Gastrocnemius medialis (tissue), 4 donors: Measurements from ENCODE around the gene ME3. TPM values are rescaled to one million over a fixed set of nuclear protein-coding genes. Genes with fewer than 3 reads are reported as not detected.

Experiments
- ATAC-seq, 2 donors: fragments of 150-250 bp; one replicate each; pipeline ENCODE4 v1.9.1; 2016
- DNase-seq, 2 donors: peaks; one replicate each; pipeline ENCODE4 v3.0.0-alpha.2; 2019
- H3K27ac ChIP-seq, 4 donors: fragments of 200-600 bp; sonication (generic); 1 replicate in 1 of 4; 2 replicates in 3 of 4; pipeline ENCODE4 v1.5.1; 2016 to 2018; ENCODE audit warnings: mild to moderate bottlenecking in 2 of 4, moderate library complexity in 1 of 4
- H3K27me3 ChIP-seq, 3 donors: fragments of 200-600 bp; sonication (generic) in 2 of 3; 1 replicate in 1 of 3; 2 replicates in 2 of 3; pipeline versions ENCODE4 v1.5.1 to v1.6.0; 2016 to 2019; ENCODE audit warnings: mild to moderate bottlenecking in 1 of 3, moderate library complexity in 1 of 3
- H3K36me3 ChIP-seq, 2 donors: fragments of 200-600 bp; sonication (generic) in 1 of 2; one replicate each; pipeline ENCODE4 v1.5.1; 2017 to 2018
- H3K4me1 ChIP-seq, 2 donors: fragments of 200-600 bp; sonication (generic) in 1 of 2; one replicate each; pipeline ENCODE4 v1.5.1; 2016 to 2017; ENCODE audit warnings: mild to moderate bottlenecking in 2 of 2
- H3K4me3 ChIP-seq, 4 donors: fragments of 200-600 bp; sonication (generic) in 3 of 4; 1 replicate in 1 of 4; 2 replicates in 3 of 4; pipeline ENCODE4 v1.5.1; 2016 to 2019; ENCODE audit warnings: mild to moderate bottlenecking in 2 of 4
- H3K9me3 ChIP-seq, 3 donors: fragments of 200-600 bp; sonication (generic) in 2 of 3; 1 replicate in 1 of 3; 2 replicates in 2 of 3; pipeline ENCODE4 v1.5.1; 2016 to 2019
- CTCF ChIP-seq, 5 experiments: fragments of 450-650 bp in 3 of 5; fragments of 200-600 bp in 2 of 5; sonication (generic) in 2 of 5; IDR thresholded peaks in 4 of 5; conservative IDR thresholded peaks in 1 of 5; 1 replicate in 4 of 5; 2 replicates in 1 of 5; pipeline ENCODE4 v1.5.1; 2016 to 2019; ENCODE audit warnings: antibody characterized with exemption in 5 of 5, mild to moderate bottlenecking in 3 of 5, moderate library complexity in 3 of 5
- POLR2A ChIP-seq, 2 donors: fragments of 450-650 bp; IDR thresholded peaks; one replicate each; pipeline ENCODE4 v1.6.1; 2017; ENCODE audit warnings: antibody characterized with exemption in 2 of 2, mild to moderate bottlenecking in 2 of 2, moderate library complexity in 2 of 2
- in situ Hi-C, 4 donors: fragments of 200-750 bp; cut with MboI; loops; one replicate each; pipeline versions ENCODE4 v1.15.0 to v1.8.0; 2017; ENCODE audit warnings: low sequenced_read_pairs in 4 of 4
- intact Hi-C: fragments of 100-400 bp; cut with DNase I; formaldehyde crosslinking; loops from one replicate; pipeline ENCODE4 v1.15.1; 2023; ENCODE audit warnings: low total_unique reads
- total RNA-seq, 4 donors: library from RNA; depleted of rRNA; stranded (reverse); fragments of >200 nt; gene quantifications; one replicate each; pipeline versions ENCODE4 v1.1.0 to v1.2.3, GENCODE V29; 2016

ME3 gene
- total RNA-seq, 4 donors from 2014 or later, result 4.2 to 17.0 (median 15.7) TPM

- no peaks in the 10 kb centered on the region for H3K4me1 ChIP-seq
- in situ Hi-C loops (no loop called here), intact Hi-C loops (no loop called here)
- H3K36me3 ChIP-seq, result no peaks in the 10 kb centered on the region
- TF ChIP-seq CTCF (IDR thresholded peaks at IDR 0.05 in 4 of 5, conservative IDR thresholded peaks at IDR 0.05 in 1 of 5) (no peak), POLR2A (IDR thresholded peaks at IDR 0.05) (no peak)
- no peak overlapping the region for H3K27ac ChIP-seq
- H3K9me3 ChIP-seq, result no peaks in the 10 kb centered on the region
- no peaks in the 10 kb centered on the region for H3K27me3 ChIP-seq
- ATAC-seq, result no peak
- no peak overlapping the region for H3K4me3 ChIP-seq
- no peak for DNase-seq
Measured at GRCh38 chr11:86415026-86415425, 257.4 kb downstream of the ME3 start.

GRCh38 chr11:86414032-86414431 is 258.4 kb downstream of the ME3 start:
- ATAC-seq, result no peak
- Histone ChIP-seq H3K9me3 (no peaks in the 10 kb centered on the region), H3K27ac (no peak overlapping the region), H3K36me3 (no peaks in the 10 kb centered on the region), H3K4me1 (no peaks in the 10 kb centered on the region), H3K4me3 (no peak overlapping the region), H3K27me3 (no peaks in the 10 kb centered on the region)
- no peak for DNase-seq
- intact Hi-C loops, result no loop called here
- in situ Hi-C loops, result no loop called here
- no peak for TF ChIP-seq CTCF (IDR thresholded peaks at IDR 0.05 in 4 of 5, conservative IDR thresholded peaks at IDR 0.05 in 1 of 5)
- no peak for TF ChIP-seq POLR2A (IDR thresholded peaks at IDR 0.05)

- Histone ChIP-seq H3K4me3 (no peak overlapping the region), H3K4me1 (no peaks in the 10 kb centered on the region), H3K27me3 (no peaks in the 10 kb centered on the region), H3K27ac (no peak overlapping the region), H3K9me3 (no peaks in the 10 kb centered on the region), H3K36me3 (no peaks in the 10 kb centered on the region)
- DNase-seq, result no peak
- ATAC-seq, result no peak
- TF ChIP-seq CTCF (IDR thresholded peaks at IDR 0.05 in 4 of 5, conservative IDR thresholded peaks at IDR 0.05 in 1 of 5) (no peak), POLR2A (IDR thresholded peaks at IDR 0.05) (no peak)
- intact Hi-C loops (no loop called here), in situ Hi-C loops (no loop called here)
Measured at GRCh38 chr11:86408845-86409244, 263.6 kb downstream of the ME3 start.

- Histone ChIP-seq H3K9me3 (no peaks in the 10 kb centered on the region), H3K4me3 (no peak overlapping the region), H3K4me1 (no peaks in the 10 kb centered on the region), H3K27me3 (no peaks in the 10 kb centered on the region), H3K27ac (no peak overlapping the region), H3K36me3 (no peaks in the 10 kb centered on the region)
- ATAC-seq (no peak), DNase-seq (no peak)
- in situ Hi-C loops, result no loop called here
- intact Hi-C loops, result no loop called here
- no peak for TF ChIP-seq CTCF (IDR thresholded peaks at IDR 0.05 in 4 of 5, conservative IDR thresholded peaks at IDR 0.05 in 1 of 5)
- TF ChIP-seq POLR2A (IDR thresholded peaks at IDR 0.05), result no peak
Measured at GRCh38 chr11:86403458-86403857, 269.0 kb downstream of the ME3 start.

GRCh38 chr11:86398106-86398505 is 274.3 kb downstream of the ME3 start:
- no peak overlapping the region for H3K4me3 ChIP-seq
- H3K36me3 ChIP-seq, result no peaks in the 10 kb centered on the region
- ATAC-seq (no peak), DNase-seq (no peak)
- H3K4me1 ChIP-seq, result peaks cover 5 to 19% of the 10 kb centered on the region in 2 donors
- H3K9me3 ChIP-seq, result no peaks in the 10 kb centered on the region
- H3K27me3 ChIP-seq, result no peaks in the 10 kb centered on the region
- TF ChIP-seq POLR2A (IDR thresholded peaks at IDR 0.05) (no peak), CTCF (IDR thresholded peaks at IDR 0.05 in 4 of 5, conservative IDR thresholded peaks at IDR 0.05 in 1 of 5) (no peak)
- H3K27ac ChIP-seq, result no peak overlapping the region
- intact Hi-C loops, result no loop called here
- in situ Hi-C loops, result no loop called here
